Testis (tissue), 2 donors: ENCODE results near the gene CXXC5.

Experiments
- CTCF ChIP-seq, 3 experiments: fragments of 450-650 bp in 2 of 3; fragments of 200-600 bp in 1 of 3; sonication (generic) in 1 of 3; IDR thresholded peaks; one replicate each; pipeline ENCODE4 v1.5.1; 2016 to 2019; ENCODE audit warnings: antibody characterized with exemption in 3 of 3, mild to moderate bottlenecking in 2 of 3, moderate library complexity in 1 of 3
- POLR2A ChIP-seq: fragments of 450-650 bp; IDR thresholded peaks from one replicate; pipeline ENCODE4 v1.6.1; 2017; ENCODE audit warnings: antibody characterized with exemption, mild to moderate bottlenecking, moderate library complexity

- TF ChIP-seq CTCF (IDR thresholded peaks at IDR 0.05) (no peak), POLR2A (no peak)
These were observed 35.4 kb downstream of the CXXC5 start for GRCh38 chr5:139683295-139684271.
